Measurements from ENCODE around the gene WFDC5. TPM values are rescaled to one million over a fixed set of nuclear protein-coding genes. Genes with fewer than 3 reads are reported as not detected.

WFDC5 gene
- total and polyA plus RNA-seq, 9 of the 15 experiments (the other 6 are each of a cell fraction or from before 2014, with no cell fraction given) = not detected

- TF ChIP-seq RBFOX2 (IDR thresholded peaks at IDR 0.05; ENCODE audit: low read depth, low read length) = no peak
- TF ChIP-seq ZSCAN32 (CRISPR knock-in tag; IDR thresholded peaks at IDR 0.05) = no peak
- TF ChIP-seq NFE2 (IDR thresholded peaks at IDR 0.05; ENCODE audit: low read depth) = peak; percentile 74
- peak in 1 of 2 experiments; percentile 25; a peak in 1 of 4 replicates for TF ChIP-seq FOXA3 (CRISPR knock-in tag; conservative IDR thresholded peaks at IDR 0.05 in 1 of 2, IDR thresholded peaks at IDR 0.05 in 1 of 2)
- TF ChIP-seq ZNF395 (CRISPR knock-in tag; IDR thresholded peaks at IDR 0.05) = 0 out of 2 replicates have a peak, but pooled peaks have one; percentile 40
- TF ChIP-seq TCF3 (CRISPR knock-in tag; IDR thresholded peaks at IDR 0.05) = peak; percentile 75
- no peak for TF ChIP-seq POLR2G (IDR thresholded peaks at IDR 0.05; ENCODE audit: low read depth, low read length)
- no peak for TF ChIP-seq SETDB1 (IDR thresholded peaks at IDR 0.05; ENCODE audit: low read length)
- TF ChIP-seq SMARCC2 (IDR thresholded peaks at IDR 0.05; ENCODE audit: low read depth) = peak; percentile 91
- TF ChIP-seq ZNF316 (IDR thresholded peaks at IDR 0.05) = peak; percentile 33; the same call in 1 of the 2 replicates
- TF ChIP-seq NCOA2 (IDR thresholded peaks at IDR 0.05; ENCODE audit: partially characterized antibody in 2 of 2) = no peak
- TF ChIP-seq XRCC4 (IDR thresholded peaks at IDR 0.05; ENCODE audit: extremely low read depth, insufficient read depth, insufficient read length) = no peak
- TF ChIP-seq ZNF280A (IDR thresholded peaks at IDR 0.05; ENCODE audit: low read depth, partially characterized antibody) = no peak
- no peak for TF ChIP-seq KDM2B (CRISPR knock-in tag; IDR thresholded peaks at IDR 0.05)
- no peak for TF ChIP-seq ATF2 (CRISPR knock-in tag; IDR thresholded peaks at IDR 0.05)
- no peak for TF ChIP-seq BRD4 (IDR thresholded peaks at IDR 0.05)
- TF ChIP-seq E2F1 (CRISPR knock-in tag; IDR thresholded peaks at IDR 0.05) = no peak
- no peak for TF ChIP-seq NR2C2 (CRISPR knock-in tag; IDR thresholded peaks at IDR 0.05)
- peak; percentile 82 for TF ChIP-seq NR2C2 (tag; IDR thresholded peaks at IDR 0.05)
- TF ChIP-seq SMAD2 (IDR thresholded peaks at IDR 0.05; ENCODE audit: low read depth, low read length) = no peak
- no peak for TF ChIP-seq ARID2 (IDR thresholded peaks at IDR 0.05)
- TF ChIP-seq ZNF134 (CRISPR knock-in tag; conservative IDR thresholded peaks at IDR 0.05) = no peak
- TF ChIP-seq STAT5B (CRISPR knock-in tag; IDR thresholded peaks at IDR 0.05) = no peak
- TF ChIP-seq CTBP1 (IDR thresholded peaks at IDR 0.05; ENCODE audit: borderline replicate concordance) = peak; percentile 79
- no peak for TF ChIP-seq ZNF695 (CRISPR knock-in tag; IDR thresholded peaks at IDR 0.05)
These were observed 43.9 kb downstream of the WFDC5 start (continued) for GRCh38 chr20:45070932-45071632.

Measured in K562 (cell line).